Large intestine (tissue), 3 donors: ENCODE measurements around the gene CCDC102A. TPM values are rescaled to one million over a fixed set of nuclear protein-coding genes. Genes with fewer than 3 reads are reported as not detected.
"Not testable (repeated sequence)": the region's sequence is repeated elsewhere in the genome, so short reads cannot be mapped to it uniquely, and the experiment has no call there.

Experiments
- DNase-seq, 2 donors: peaks; one replicate each; pipeline versions ENCODE4 v3.0.0 to v3.0.0-alpha.2; 2013
- H3K27ac ChIP-seq: one replicate; pipeline ENCODE4 v1.5.1; 2013; ENCODE audit warnings: low read length
- H3K27me3 ChIP-seq: 2 replicates; pipeline ENCODE4 v1.6.1; 2013; ENCODE audit warnings: low read length; ENCODE audit not compliant: control insufficient read depth, insufficient read depth
- H3K36me3 ChIP-seq: 2 replicates; pipeline ENCODE4 v1.6.1; 2013; ENCODE audit warnings: low read length; ENCODE audit not compliant: control insufficient read depth, insufficient read depth
- H3K4me1 ChIP-seq: one replicate; pipeline ENCODE4 v1.6.1; 2013; ENCODE audit warnings: low read length; ENCODE audit not compliant: control insufficient read depth, insufficient read depth
- H3K4me3 ChIP-seq: one replicate; pipeline ENCODE4 v1.5.1; 2013; ENCODE audit warnings: low read length
- H3K9me3 ChIP-seq: one replicate; pipeline ENCODE4 v1.6.1; 2013; ENCODE audit warnings: mild to moderate bottlenecking, low read depth, low read length, moderate library complexity; ENCODE audit not compliant: control insufficient read depth
- WGBS: methylation state at CpG from one replicate; pipeline ENCODE4 v1.1.5; 2013; ENCODE audit warnings: low lambda C conversion rate; ENCODE audit not compliant: insufficient coverage; 5-methylcytosine and 5-hydroxymethylcytosine counted together
- polyA plus RNA-seq: library from polyadenylated mRNA; unstranded; fragments of 120-200 nt; gene quantifications from one replicate; pipeline ENCODE4 v1.2.1, GENCODE V29; 2013

The CCDC102A gene
- polyA plus RNA-seq, 1 donor: 5.6 TPM

- WGBS: no CpG with 5 or more reads among the region's 11 CpGs
- H3K4me3 ChIP-seq, H3K27me3 ChIP-seq: not testable (repeated sequence)
Observed at GRCh38 chr16:57499941-57500340, 36.4 kb downstream of the CCDC102A start.

GRCh38 chr16:57498031-57498430, 38.3 kb downstream of the CCDC102A start:
- DNase-seq: no peak
- H3K27me3 ChIP-seq: no peaks in the 10 kb centered on the region
- no peaks in the 10 kb centered on the region for H3K36me3 ChIP-seq
- WGBS: 100% methylated on average over 1 of the region's 4 CpGs
- no peaks in the 10 kb centered on the region for H3K9me3 ChIP-seq
- H3K27ac ChIP-seq: no peak overlapping the region
- no peak overlapping the region for H3K4me3 ChIP-seq
- H3K4me1 ChIP-seq: peaks cover 4% of the 10 kb centered on the region

More at GRCh38 chr16:57499941-57500340, 36.4 kb downstream of the CCDC102A start:
- H3K27ac ChIP-seq, H3K9me3 ChIP-seq, DNase-seq, H3K4me1 ChIP-seq, H3K36me3 ChIP-seq: not testable (repeated sequence)

- H3K4me1 ChIP-seq: peaks cover 4% of the 10 kb centered on the region
- DNase-seq: no peak
- H3K36me3 ChIP-seq: no peaks in the 10 kb centered on the region
- no peak overlapping the region for H3K27ac ChIP-seq
- H3K27me3 ChIP-seq: no peaks in the 10 kb centered on the region
- WGBS: no CpG with 5 or more reads among the region's 13 CpGs
- H3K4me3 ChIP-seq: no peak overlapping the region
- no peaks in the 10 kb centered on the region for H3K9me3 ChIP-seq
Observed at GRCh38 chr16:57497121-57497520, 39.2 kb downstream of the CCDC102A start.

DNA sequence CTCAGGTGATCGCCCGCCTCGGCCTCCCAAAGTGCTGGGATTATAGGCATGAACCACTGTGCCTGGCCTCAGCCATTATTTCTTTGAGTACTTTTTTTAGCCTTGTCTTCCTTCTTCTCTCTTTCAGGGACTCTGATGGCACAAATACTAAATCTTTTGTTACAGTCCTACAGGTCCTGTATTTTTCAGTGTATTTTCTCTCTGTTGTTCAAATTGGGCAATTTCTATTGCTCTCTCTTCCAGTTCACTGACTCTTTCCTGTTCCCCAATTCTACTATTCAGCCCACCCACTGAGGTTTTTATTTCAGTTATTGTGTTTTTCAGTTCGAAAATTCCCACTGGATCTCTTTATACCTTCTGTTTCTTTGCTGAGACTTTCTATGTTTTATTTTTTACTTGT, 42.6 kb downstream of the CCDC102A start:
- Histone ChIP-seq H3K27me3 (no peaks in the 10 kb centered on the region), H3K4me1 (no peaks in the 10 kb centered on the region), H3K4me3 (no peak overlapping the region), H3K27ac (no peak overlapping the region), H3K9me3 (no peaks in the 10 kb centered on the region), H3K36me3 (no peaks in the 10 kb centered on the region)
- 75% methylated on average over 1 of the region's 4 CpGs for WGBS
- DNase-seq: no peak

DNA sequence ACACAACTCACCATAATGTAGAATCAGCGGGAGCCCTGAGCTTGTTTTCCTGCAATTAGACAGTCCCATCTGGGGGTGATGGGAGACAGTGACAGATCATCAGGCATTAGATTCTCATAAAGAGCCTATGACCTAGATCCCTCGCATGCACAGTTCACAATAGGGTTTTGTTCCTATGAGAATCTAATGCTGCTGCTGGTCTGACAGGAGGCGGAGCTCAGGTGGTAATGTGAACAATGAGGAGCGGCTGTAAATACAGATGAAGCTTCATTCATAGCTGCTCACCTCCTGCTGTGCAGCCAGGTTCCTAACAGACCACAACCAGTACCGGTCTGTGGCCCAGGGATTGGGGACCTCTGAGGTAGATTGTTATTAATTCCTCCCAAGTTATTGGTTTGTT, 47.1 kb downstream of the CCDC102A start:
- DNase-seq: no peak
- no peak overlapping the region for H3K27ac ChIP-seq
- WGBS: no CpG with 5 or more reads among the region's 5 CpGs

GRCh38 chr16:57486858-57487834, 49.2 kb downstream of the CCDC102A start:
- Histone ChIP-seq H3K27me3 (no peaks in the 10 kb centered on the region), H3K27ac (peak overlapping the region; percentile 24), H3K4me3 (peak overlapping the region; percentile 33), H3K36me3 (no peaks in the 10 kb centered on the region), H3K9me3 (no peaks in the 10 kb centered on the region), H3K4me1 (peaks cover 42% of the 10 kb centered on the region)
- no CpG with 5 or more reads among the region's 8 CpGs for WGBS
- no peak for DNase-seq

More for the DNA sequence above, 47.1 kb downstream of the CCDC102A start:
- Histone ChIP-seq H3K36me3 (no peaks in the 10 kb centered on the region), H3K4me1 (peaks cover 24% of the 10 kb centered on the region), H3K4me3 (no peak overlapping the region), H3K27me3 (no peaks in the 10 kb centered on the region), H3K9me3 (no peaks in the 10 kb centered on the region)

- peak within 1 kb of the TSS; percentile 96 for H3K4me3 ChIP-seq
- peak; percentile 62 to 83 for DNase-seq
- H3K9me3 ChIP-seq: no peaks in the 10 kb centered on the region
- H3K27ac ChIP-seq: peak within 1 kb of the TSS; percentile 79
- WGBS: 60% methylated on average over 1 of the region's 73 CpGs
- no peaks in the 10 kb centered on the region for H3K27me3 ChIP-seq
- no peaks in the 10 kb centered on the region for H3K36me3 ChIP-seq
- peaks cover 43% of the 10 kb centered on the region for H3K4me1 ChIP-seq
Observed at GRCh38 chr16:57485916-57486857, 50.2 kb downstream of the CCDC102A start, which contains the start of gene DOK4. Gene DOK4, minus strand, starts transcription at chr16:57486493. Its CDS starts 6,986 bp downstream, at chr16:57479507.

- Histone ChIP-seq H3K4me1 (peaks cover 52% of the 10 kb centered on the region), H3K9me3 (no peaks in the 10 kb centered on the region), H3K27me3 (no peaks in the 10 kb centered on the region), H3K36me3 (peaks cover 2% of the 10 kb centered on the region), H3K27ac (peak overlapping the region; percentile 79), H3K4me3 (peak overlapping the region; percentile 96)
- WGBS: no CpG with 5 or more reads among the region's 14 CpGs
- no peak for DNase-seq
Observed at GRCh38 chr16:57485091-57485915, 51.1 kb downstream of the CCDC102A start.

DNA sequence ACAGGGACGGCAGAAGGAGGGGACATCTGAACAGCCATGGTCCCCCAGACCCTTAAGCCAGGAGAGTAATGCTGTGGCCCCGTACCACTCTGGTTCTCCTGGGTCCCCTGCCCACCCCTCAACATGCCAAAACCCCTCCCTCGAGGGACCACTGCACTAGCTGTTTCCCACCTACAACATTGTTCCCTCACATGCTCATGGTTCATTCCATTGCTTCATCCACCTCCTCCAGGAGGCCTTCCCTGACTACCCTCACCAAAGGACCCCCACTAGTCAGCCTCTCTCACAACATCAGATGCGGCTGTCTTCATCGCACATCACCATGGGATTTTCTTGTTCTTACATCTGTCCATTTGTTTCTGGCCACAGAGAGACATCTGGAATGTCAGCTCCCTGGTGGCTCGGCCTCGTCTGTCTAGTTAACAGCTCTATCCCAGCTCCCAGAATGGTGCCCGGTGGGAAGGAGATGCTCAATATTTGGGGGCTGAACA, 51.8 kb downstream of the CCDC102A start:
- Histone ChIP-seq H3K27ac (peak overlapping the region; percentile 79), H3K4me3 (peak overlapping the region; percentile 96), H3K36me3 (peaks cover 2% of the 10 kb centered on the region), H3K27me3 (no peaks in the 10 kb centered on the region), H3K9me3 (no peaks in the 10 kb centered on the region), H3K4me1 (peaks cover 57% of the 10 kb centered on the region)
- no CpG with 5 or more reads among the region's 8 CpGs for WGBS
- no peak for DNase-seq
